Trophoblast cell (in vitro differentiated cells and primary cell): ENCODE measurements around the gene LAMA5.

ENCODE experiments used
- DNase-seq, 2 donors: peaks; one replicate each; pipeline ENCODE4 v3.0.0-alpha.2; 2016
- H2AFZ ChIP-seq: 2 replicates; pipeline ENCODE4 v1.6.1; 2013; ENCODE audit warnings: low read length, moderate library complexity, mild to moderate bottlenecking; ENCODE audit not compliant: insufficient read depth, poor library complexity
- H2AK5ac ChIP-seq: 2 replicates; pipeline ENCODE4 v1.6.1; 2013; ENCODE audit warnings: mild to moderate bottlenecking, low read length
- H2BK120ac ChIP-seq: 2 replicates; pipeline ENCODE4 v1.6.1; 2013; ENCODE audit warnings: low read length, mild to moderate bottlenecking, moderate library complexity; ENCODE audit not compliant: insufficient read depth, poor library complexity
- H2BK12ac ChIP-seq: 2 replicates; pipeline ENCODE4 v1.6.1; 2013; ENCODE audit warnings: mild to moderate bottlenecking, low read length, moderate library complexity
- H2BK5ac ChIP-seq: 2 replicates; pipeline ENCODE4 v1.6.1; 2013; ENCODE audit warnings: low read length, low read depth, moderate library complexity, mild to moderate bottlenecking; ENCODE audit not compliant: poor library complexity
- H3K14ac ChIP-seq: 2 replicates; pipeline ENCODE4 v1.6.1; 2013; ENCODE audit warnings: mild to moderate bottlenecking, low read length
- H3K18ac ChIP-seq: 2 replicates; pipeline ENCODE4 v1.6.1; 2013; ENCODE audit warnings: mild to moderate bottlenecking, low read length
- H3K23ac ChIP-seq: 2 replicates; pipeline ENCODE4 v1.6.1; 2013; ENCODE audit warnings: low read length
- H3K27ac ChIP-seq: 2 replicates; pipeline ENCODE4 v1.5.1; 2013; ENCODE audit warnings: low read depth, mild to moderate bottlenecking, inconsistent platforms, low read length, moderate library complexity
- H3K27me3 ChIP-seq: 2 replicates; pipeline ENCODE4 v1.6.1; 2013; ENCODE audit warnings: inconsistent platforms, mild to moderate bottlenecking, low read length, moderate library complexity; ENCODE audit not compliant: insufficient read depth
- H3K36me3 ChIP-seq, 2 experiments: 1 replicate in 1 of 2; 2 replicates in 1 of 2; pipeline ENCODE4 v1.6.1; 2013; ENCODE audit warnings: low read length in 2 of 2, mild to moderate bottlenecking in 2 of 2, moderate library complexity in 1 of 2; ENCODE audit not compliant: insufficient read depth in 2 of 2, control insufficient read depth in 1 of 2
- H3K4ac ChIP-seq: 2 replicates; pipeline ENCODE4 v1.6.1; 2013; ENCODE audit warnings: low read depth, mild to moderate bottlenecking, low read length, moderate library complexity
- H3K4me1 ChIP-seq, 2 experiments: 1 replicate in 1 of 2; 2 replicates in 1 of 2; pipeline ENCODE4 v1.6.1; 2013; ENCODE audit warnings: low read length in 2 of 2, mild to moderate bottlenecking in 2 of 2, moderate library complexity in 1 of 2; ENCODE audit not compliant: insufficient read depth in 2 of 2, control insufficient read depth in 1 of 2
- H3K4me2 ChIP-seq: 2 replicates; pipeline ENCODE4 v1.6.1; 2013; ENCODE audit warnings: inconsistent platforms, mild to moderate bottlenecking, low read length, moderate library complexity
- H3K4me3 ChIP-seq: 2 replicates; pipeline ENCODE4 v1.5.1; 2013; ENCODE audit warnings: mild to moderate bottlenecking, low read depth, low read length, inconsistent platforms
- H3K79me1 ChIP-seq: one replicate; pipeline ENCODE4 v1.6.1; 2013; ENCODE audit warnings: low read length
- H3K79me2 ChIP-seq: 2 replicates; pipeline ENCODE4 v1.6.1; 2013; ENCODE audit warnings: low read length, mild to moderate bottlenecking; ENCODE audit not compliant: control insufficient read depth, insufficient read depth, poor library complexity
- H3K9ac ChIP-seq: 2 replicates; pipeline ENCODE4 v1.6.1; 2013; ENCODE audit warnings: mild to moderate bottlenecking, low read length
- H3K9me3 ChIP-seq: 2 replicates; pipeline ENCODE4 v1.6.1; 2013; ENCODE audit warnings: low read depth, mild to moderate bottlenecking, control low read depth, inconsistent platforms, low read length; ENCODE audit not compliant: insufficient read depth
- H4K12ac ChIP-seq: 2 replicates; pipeline ENCODE4 v1.6.1; 2013; ENCODE audit warnings: low read depth, mild to moderate bottlenecking, low read length, moderate library complexity
- H4K8ac ChIP-seq: 2 replicates; pipeline ENCODE4 v1.6.1; 2013; ENCODE audit warnings: low read depth, mild to moderate bottlenecking, low read length, moderate library complexity
- H4K91ac ChIP-seq: one replicate; pipeline ENCODE4 v1.6.1; 2013; ENCODE audit warnings: low read depth, mild to moderate bottlenecking, low read length, moderate library complexity
- WGBS: extraction: QIAGEN DNeasy Blood & Tissue Kit; methylation state at CpG from one replicate; pipeline ENCODE4 v1.1.7; 2013; ENCODE audit warnings: missing lambda C conversion rate; ENCODE audit not compliant: insufficient read length, insufficient coverage; ENCODE audit errors: extremely low coverage; 5-methylcytosine and 5-hydroxymethylcytosine counted together

Gene LAMA5

DNA sequence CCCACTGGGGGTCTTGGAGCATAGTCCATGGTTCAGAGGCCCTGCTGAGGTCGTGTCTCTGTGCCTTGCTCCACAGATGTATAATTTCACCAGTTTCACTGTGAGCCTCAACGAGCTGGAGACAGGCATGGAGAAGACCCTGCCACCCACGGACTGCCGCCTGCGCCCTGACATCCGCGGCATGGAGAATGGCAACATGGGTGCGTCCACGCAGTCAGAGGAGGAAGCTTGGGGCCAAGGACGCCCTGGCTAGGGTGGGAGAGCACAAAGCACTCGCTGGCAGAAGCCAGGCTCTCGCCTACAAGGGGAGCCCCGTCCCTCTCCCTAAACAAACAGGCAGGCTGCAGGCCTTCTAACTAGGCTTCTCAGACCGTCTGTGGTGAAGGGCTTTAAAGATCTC lies 78.0 kb downstream of the LAMA5 start:
- H3K4me2 ChIP-seq = no peak overlapping the region
- H2AK5ac ChIP-seq = no peak overlapping the region
- H2AFZ ChIP-seq = no peak overlapping the region
- H3K9ac ChIP-seq = no peak overlapping the region
- H2BK12ac ChIP-seq = no peak overlapping the region
- H4K8ac ChIP-seq = no peak overlapping the region
- no peak overlapping the region for H3K4ac ChIP-seq
- no peak overlapping the region for H2BK120ac ChIP-seq
- H3K23ac ChIP-seq = no peak overlapping the region
- H4K91ac ChIP-seq = no peak overlapping the region
- no peaks in the 10 kb centered on the region for H3K9me3 ChIP-seq
- peaks cover 51 to 52% of the 10 kb centered on the region in 2 experiments for H3K36me3 ChIP-seq
- H4K12ac ChIP-seq = no peak overlapping the region
- no peak overlapping the region for H3K14ac ChIP-seq
- WGBS = no CpG with 5 or more reads among the region's 14 CpGs
- no peak overlapping the region for H3K27ac ChIP-seq
- no peaks in the 10 kb centered on the region for H3K27me3 ChIP-seq
- no peak overlapping the region for H3K18ac ChIP-seq
- no peak overlapping the region for H3K4me3 ChIP-seq
- no peak for DNase-seq
- H3K79me2 ChIP-seq = no peaks in the 10 kb centered on the region
- H3K79me1 ChIP-seq = no peaks in the 10 kb centered on the region
- no peak overlapping the region for H2BK5ac ChIP-seq
- H3K4me1 ChIP-seq = peaks cover 4 to 11% of the 10 kb centered on the region in 2 experiments

DNA sequence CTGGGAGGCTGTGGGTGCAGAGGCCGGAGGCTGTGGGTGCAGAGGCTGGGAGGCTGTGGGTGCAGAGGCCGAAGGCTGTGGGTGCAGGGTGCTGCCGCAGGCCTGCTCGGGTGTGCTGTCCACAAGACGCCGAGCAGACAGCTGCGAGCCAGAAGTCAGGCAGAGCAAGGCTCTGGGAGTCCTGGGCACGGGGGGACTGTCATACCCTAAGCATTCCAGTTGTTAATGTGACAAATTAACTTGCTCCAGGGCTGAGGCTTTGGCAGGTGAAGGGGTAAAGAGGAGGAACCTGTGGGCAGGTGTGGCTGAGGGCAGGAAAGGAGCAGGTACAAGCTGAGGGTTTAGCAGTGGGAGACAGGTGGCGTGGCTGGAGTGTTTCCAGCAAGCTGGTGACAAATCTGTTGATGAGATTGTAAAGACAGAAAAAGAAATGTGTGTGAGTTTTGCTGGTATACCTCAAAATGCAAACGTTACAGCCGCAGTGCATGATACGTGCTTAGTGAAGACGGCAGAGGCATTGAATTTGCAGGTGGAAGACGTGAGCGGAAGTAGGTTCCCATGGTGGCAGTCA lies 78.5 kb downstream of the LAMA5 start:
- Histone ChIP-seq H3K14ac (no peak overlapping the region), H4K91ac (no peak overlapping the region), H3K79me2 (no peaks in the 10 kb centered on the region), H2BK120ac (no peak overlapping the region), H3K4ac (no peak overlapping the region), H2BK12ac (no peak overlapping the region), H2AFZ (no peak overlapping the region), H3K9ac (no peak overlapping the region), H2BK5ac (no peak overlapping the region), H4K12ac (no peak overlapping the region), H3K4me2 (no peak overlapping the region), H3K27me3 (no peaks in the 10 kb centered on the region), H3K4me3 (no peak overlapping the region), H3K27ac (no peak overlapping the region), H3K79me1 (no peaks in the 10 kb centered on the region), H3K9me3 (no peaks in the 10 kb centered on the region), H3K18ac (no peak overlapping the region), H3K4me1 (peaks cover 4 to 12% of the 10 kb centered on the region in 2 experiments), H2AK5ac (no peak overlapping the region), H3K36me3 (peaks cover 50 to 53% of the 10 kb centered on the region in 2 experiments), H3K23ac (no peak overlapping the region), H4K8ac (no peak overlapping the region)
- DNase-seq = no peak
- no CpG with 5 or more reads among the region's 15 CpGs for WGBS

DNA sequence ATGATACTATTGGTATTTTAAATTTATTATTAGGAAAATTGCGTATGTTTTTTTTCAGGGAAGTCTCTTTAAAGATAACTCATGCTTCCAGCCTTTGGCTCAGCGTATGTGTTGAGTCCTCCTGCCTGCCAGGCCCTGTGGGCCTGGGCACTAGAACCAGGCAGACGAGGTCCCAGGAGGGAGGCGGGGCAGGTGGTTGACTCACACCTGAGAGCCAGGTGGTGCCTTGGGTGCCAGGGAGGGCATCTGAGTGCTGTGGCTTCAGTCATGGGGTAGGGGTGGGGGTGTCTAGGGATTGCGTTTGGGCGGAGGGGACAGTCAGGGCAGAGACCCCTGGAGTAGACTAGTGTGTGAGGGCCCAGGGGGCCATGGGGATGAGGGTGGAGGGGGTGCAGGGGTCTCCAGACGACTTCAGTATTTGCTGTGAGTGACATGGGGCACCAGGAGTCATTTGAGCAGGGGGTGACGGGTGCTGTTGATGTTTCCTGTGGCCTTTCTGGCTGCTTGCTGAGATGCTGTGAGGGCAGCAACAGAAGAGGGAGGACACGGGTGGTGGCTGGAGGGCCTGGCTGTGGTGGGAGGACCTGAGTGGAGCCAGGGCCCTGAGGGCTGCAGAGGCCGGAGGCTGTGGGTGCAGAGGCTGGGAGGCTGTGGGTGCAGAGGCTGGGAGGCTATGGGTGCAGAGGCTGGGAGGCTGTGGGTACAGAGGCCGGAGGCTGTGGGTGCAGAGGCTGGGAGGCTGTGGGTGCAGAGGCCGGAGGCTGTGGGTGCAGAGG lies 79.2 kb downstream of the LAMA5 start:
- no peak overlapping the region for H3K9ac ChIP-seq
- H3K79me2 ChIP-seq = no peaks in the 10 kb centered on the region
- WGBS = no CpG with 5 or more reads among the region's 12 CpGs
- DNase-seq = no peak
- no peak overlapping the region for H4K91ac ChIP-seq
- H2BK120ac ChIP-seq = no peak overlapping the region
- H4K8ac ChIP-seq = no peak overlapping the region
- H2AFZ ChIP-seq = no peak overlapping the region
- H3K4ac ChIP-seq = no peak overlapping the region
- no peak overlapping the region for H3K4me2 ChIP-seq
- H3K36me3 ChIP-seq = peaks cover 48 to 49% of the 10 kb centered on the region in 2 experiments
- no peak overlapping the region for H3K4me3 ChIP-seq
- no peak overlapping the region for H3K23ac ChIP-seq
- H3K4me1 ChIP-seq = peaks cover 10 to 18% of the 10 kb centered on the region in 2 experiments
- no peaks in the 10 kb centered on the region for H3K27me3 ChIP-seq
- no peak overlapping the region for H3K14ac ChIP-seq
- H2BK12ac ChIP-seq = no peak overlapping the region
- no peaks in the 10 kb centered on the region for H3K79me1 ChIP-seq
- no peak overlapping the region for H4K12ac ChIP-seq
- no peak overlapping the region for H3K18ac ChIP-seq
- H3K27ac ChIP-seq = no peak overlapping the region
- H2BK5ac ChIP-seq = no peak overlapping the region
- H3K9me3 ChIP-seq = no peaks in the 10 kb centered on the region
- no peak overlapping the region for H2AK5ac ChIP-seq

DNA sequence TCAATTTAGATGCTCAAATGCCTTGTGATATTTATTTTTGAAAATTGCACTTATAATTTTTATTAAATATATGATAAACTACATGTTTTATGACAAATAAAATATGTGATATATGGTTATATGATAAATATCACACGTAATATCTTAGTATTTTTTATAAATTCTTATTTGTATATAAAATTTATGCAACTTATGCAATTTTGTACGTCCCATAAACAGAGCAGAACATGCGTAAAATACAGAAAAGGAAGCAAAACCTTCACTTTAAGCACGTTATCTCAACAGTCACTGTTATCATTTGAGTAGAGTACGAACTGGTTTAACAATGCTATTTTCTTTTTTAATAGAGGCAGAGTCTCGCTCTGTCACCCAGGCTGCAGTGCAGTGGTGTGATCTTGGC lies 80.0 kb downstream of the LAMA5 start:
- Histone ChIP-seq H3K9ac (no peak overlapping the region), H2BK12ac (no peak overlapping the region), H3K18ac (no peak overlapping the region), H3K9me3 (no peaks in the 10 kb centered on the region), H3K14ac (no peak overlapping the region), H2BK120ac (no peak overlapping the region), H3K4ac (no peak overlapping the region), H2AFZ (no peak overlapping the region), H4K8ac (no peak overlapping the region), H3K79me1 (no peaks in the 10 kb centered on the region), H3K4me2 (no peak overlapping the region), H2BK5ac (no peak overlapping the region), H4K12ac (no peak overlapping the region), H3K4me1 (peaks cover 15 to 25% of the 10 kb centered on the region in 2 experiments), H3K27ac (no peak overlapping the region), H2AK5ac (no peak overlapping the region), H4K91ac (no peak overlapping the region), H3K27me3 (no peaks in the 10 kb centered on the region), H3K23ac (no peak overlapping the region), H3K79me2 (no peaks in the 10 kb centered on the region), H3K4me3 (no peak overlapping the region), H3K36me3 (peaks cover 46 to 51% of the 10 kb centered on the region in 2 experiments)
- DNase-seq = no peak
- whole genome bisulfite sequencing = no CpG with 5 or more reads among the region's 6 CpGs
